Right lobe of liver (tissue), 6 donors: Measurements from ENCODE around the gene ATP10A. TPM values are rescaled to one million over a fixed set of nuclear protein-coding genes. Genes with fewer than 3 reads are reported as not detected.

Experiments
- ATAC-seq, 4 donors: fragments of 200-7000 bp; cut with Tn5 transposase; one replicate each; pipeline ENCODE4 v1.9.1; 2020; ENCODE audit warnings: mild to moderate bottlenecking in 4 of 4, moderate library complexity in 4 of 4
- DNase-seq, 3 donors: peaks; one replicate each; pipeline ENCODE4 v3.0.0-alpha.2; 2020
- H3K27ac ChIP-seq, 3 donors: fragments of 200-600 bp; one replicate each; pipeline ENCODE4 v1.8.0; 2022
- H3K27me3 ChIP-seq, 2 donors: fragments of 200-600 bp; one replicate each; pipeline ENCODE4 v1.8.0; 2022
- H3K36me3 ChIP-seq, 4 donors: fragments of 200-600 bp; sonication (generic) in 1 of 4; one replicate each; pipeline versions ENCODE4 v1.5.1 to v1.8.0; 2017 to 2022; ENCODE audit warnings: control low read depth in 1 of 4
- H3K4me1 ChIP-seq, 4 donors: fragments of 200-600 bp; sonication (generic) in 1 of 4; one replicate each; pipeline versions ENCODE4 v1.5.1 to v1.8.0; 2017 to 2022; ENCODE audit warnings: control low read depth in 1 of 4
- H3K4me3 ChIP-seq, 3 donors: fragments of 200-600 bp; one replicate each; pipeline ENCODE4 v1.8.0; 2022
- H3K9me3 ChIP-seq, 4 donors: fragments of 200-600 bp; sonication (generic) in 1 of 4; one replicate each; pipeline versions ENCODE4 v1.5.1 to v1.8.0; 2017 to 2022; ENCODE audit warnings: control low read depth in 1 of 4
- CTCF ChIP-seq, 4 donors: fragments of 200-600 bp in 3 of 4; fragments of 450-650 bp in 1 of 4; IDR thresholded peaks; one replicate each; pipeline versions ENCODE4 v1.5.1 to v1.8.0; 2016 to 2022; ENCODE audit warnings: antibody characterized with exemption in 4 of 4, mild to moderate bottlenecking in 2 of 4
- POLR2A ChIP-seq: fragments of 450-650 bp; IDR thresholded peaks from one replicate; pipeline ENCODE4 v1.6.1; 2017; ENCODE audit warnings: antibody characterized with exemption, mild to moderate bottlenecking
- WGBS: methylation state at CpG from one replicate; pipeline ENCODE4 v1.1.6; 2018; ENCODE audit warnings: low coverage, low lambda C conversion rate; ENCODE audit not compliant: insufficient coverage; ENCODE audit errors: missing lambda C conversion rate; 5-methylcytosine and 5-hydroxymethylcytosine counted together
- intact Hi-C, 2 donors: fragments of 100-400 bp; cut with DNase I; formaldehyde crosslinking; loops; one replicate each; pipeline versions ENCODE4 v1.11.2 to v1.14.1; 2022
- total RNA-seq, 6 experiments: library from RNA; depleted of rRNA in 2 of 6; stranded (reverse); fragments of >200 nt in 2 of 6; fragmentation: NEBNext Ultra II Directional in 3 of 6; extraction: Animal tissue kit (Norgen Biotek cat#: 25700) in 3 of 6; gene quantifications; one replicate each; pipeline versions ENCODE4 v1.1.0 to v1.2.4, GENCODE V29; 2016 to 2023
- donor health status: DM: no; HTN: yes; CAD: no.
- donor health status: DM: no; HTN: no; CAD: no.
- donor health status: DM: no; HTN: no; CAD: no.
- donor health status: DM: no; HTN: yes; CAD: no.
- donor health status: DM: no; HTN: yes; CAD: no.

Gene ATP10A
- total RNA-seq, 6 experiments from 2014 or later, result 0.15 to 1.00 (median 0.34) TPM

GRCh38 chr15:25715536-25716413 lies 147.4 kb downstream of the ATP10A start:
- H3K9me3 ChIP-seq, result no peaks in the 10 kb centered on the region
- TF ChIP-seq POLR2A (no peak), CTCF (IDR thresholded peaks at IDR 0.05) (no peak)
- H3K4me3 ChIP-seq, result no peak overlapping the region
- ATAC-seq (no peak), DNase-seq (no peak)
- H3K36me3 ChIP-seq, result no peaks in the 10 kb centered on the region
- no peaks in the 10 kb centered on the region for H3K27me3 ChIP-seq
- 79% methylated on average over 9 of the region's 18 CpGs for WGBS
- no peak overlapping the region for H3K27ac ChIP-seq
- intact Hi-C loops, result no loop called here
- no peaks in the 10 kb centered on the region for H3K4me1 ChIP-seq

- DNase-seq (no peak), ATAC-seq (no peak)
- no peaks in the 10 kb centered on the region for H3K27me3 ChIP-seq
- TF ChIP-seq CTCF (IDR thresholded peaks at IDR 0.05) (no peak), POLR2A (no peak)
- no peaks in the 10 kb centered on the region for H3K36me3 ChIP-seq
- no peak overlapping the region for H3K4me3 ChIP-seq
- intact Hi-C loops, result no loop called here
- H3K27ac ChIP-seq, result no peak overlapping the region
- whole genome bisulfite sequencing, result 44% methylated on average over 3 of the region's 3 CpGs
- no peaks in the 10 kb centered on the region for H3K4me1 ChIP-seq
- no peaks in the 10 kb centered on the region for H3K9me3 ChIP-seq
Measured at GRCh38 chr15:25714538-25714840, 148.6 kb downstream of the ATP10A start.

- no peak overlapping the region for H3K4me3 ChIP-seq
- H3K27me3 ChIP-seq, result no peaks in the 10 kb centered on the region
- no peaks in the 10 kb centered on the region for H3K9me3 ChIP-seq
- 54% methylated on average over 2 of the region's 35 CpGs for WGBS
- intact Hi-C loops, result no loop called here
- TF ChIP-seq POLR2A, result no peak
- no peak for TF ChIP-seq CTCF (IDR thresholded peaks at IDR 0.05)
- H3K27ac ChIP-seq, result no peak overlapping the region
- no peak for DNase-seq
- H3K36me3 ChIP-seq, result no peaks in the 10 kb centered on the region
- ATAC-seq, result no peak
- H3K4me1 ChIP-seq, result no peaks in the 10 kb centered on the region
Measured at GRCh38 chr15:25713736-25714537, 149.2 kb downstream of the ATP10A start.

GRCh38 chr15:25712961-25713355 lies 150.2 kb downstream of the ATP10A start:
- intact Hi-C loops, result no loop called here
- ATAC-seq, result no peak
- no peaks in the 10 kb centered on the region for H3K4me1 ChIP-seq
- H3K4me3 ChIP-seq, result no peak overlapping the region
- no peaks in the 10 kb centered on the region for H3K36me3 ChIP-seq
- DNase-seq, result no peak
- no peaks in the 10 kb centered on the region for H3K27me3 ChIP-seq
- TF ChIP-seq CTCF (IDR thresholded peaks at IDR 0.05) (no peak), POLR2A (no peak)
- no CpG with 5 or more reads among the region's 5 CpGs for WGBS
- H3K9me3 ChIP-seq, result no peaks in the 10 kb centered on the region
- no peak overlapping the region for H3K27ac ChIP-seq
